ENCODE data around the gene PARD3B. TPM values are rescaled to one million over a fixed set of nuclear protein-coding genes. Genes with fewer than 3 reads are reported as not detected.

Gene PARD3B
- total and polyA plus RNA-seq, 2 donors (not counting 1 experiment from before 2014, with no cell fraction given), result 7.4 to 20.6 TPM

GRCh38 chr2:205139822-205140463, 594.7 kb downstream of the PARD3B start:
- H2AFZ ChIP-seq (ENCODE audit: low read length), result no peak overlapping the region
- no peaks in the 10 kb centered on the region for H3K4me1 ChIP-seq (ENCODE audit: control insufficient read depth, extremely low read depth, insufficient read depth, low read length)
- H3K79me2 ChIP-seq (ENCODE audit: control insufficient read depth, insufficient read depth, low read length), result no peaks in the 10 kb centered on the region
- no peaks in the 10 kb centered on the region for H3K27me3 ChIP-seq (ENCODE audit: control insufficient read depth, insufficient read depth, low read length)
- no peak overlapping the region for H3K4me3 ChIP-seq (replicated peaks in 1 of 4; ENCODE audit: control extremely low read depth in 1 of 4, insufficient read depth in 1 of 4, low read depth in 3 of 4, low read length in 4 of 4)
- H4K20me1 ChIP-seq (ENCODE audit: control insufficient read depth, extremely low read depth, insufficient read depth, low read length), result no peaks in the 10 kb centered on the region
- no peak overlapping the region for H3K4me2 ChIP-seq (ENCODE audit: extremely low read depth, insufficient read depth, low read length)
- no peak for TF ChIP-seq CTCF (conservative IDR thresholded peaks at IDR 0.05 in 1 of 2, IDR thresholded peaks at IDR 0.05 in 1 of 2; ENCODE audit: low read depth in 1 of 2, low read length in 2 of 2)
- TF ChIP-seq EZH2 (IDR thresholded peaks at IDR 0.05; ENCODE audit: low read length, missing control alignments), result no peak
- H3K9me3 ChIP-seq (ENCODE audit: control insufficient read depth, insufficient read depth, low read depth, low read length), result no peaks in the 10 kb centered on the region
- no peak overlapping the region for H3K27ac ChIP-seq (ENCODE audit: insufficient read depth, low read length)
- H3K36me3 ChIP-seq (ENCODE audit: control insufficient read depth, insufficient read depth, low read length), result no peaks in the 10 kb centered on the region
- DNase-seq (ENCODE audit: low read depth in 2 of 2), result no peak
- no peak overlapping the region for H3K9ac ChIP-seq (ENCODE audit: insufficient read depth, low read length)

- Histone ChIP-seq H3K27ac (ENCODE audit: insufficient read depth, low read length) (no peak overlapping the region), H3K4me1 (ENCODE audit: control insufficient read depth, extremely low read depth, insufficient read depth, low read length) (no peaks in the 10 kb centered on the region), H3K27me3 (ENCODE audit: control insufficient read depth, insufficient read depth, low read length) (no peaks in the 10 kb centered on the region), H3K9me3 (ENCODE audit: control insufficient read depth, insufficient read depth, low read depth, low read length) (no peaks in the 10 kb centered on the region), H3K4me3 (replicated peaks in 1 of 4; ENCODE audit: control extremely low read depth in 1 of 4, insufficient read depth in 1 of 4, low read depth in 3 of 4, low read length in 4 of 4) (no peak overlapping the region), H2AFZ (ENCODE audit: low read length) (no peak overlapping the region), H4K20me1 (ENCODE audit: control insufficient read depth, extremely low read depth, insufficient read depth, low read length) (no peaks in the 10 kb centered on the region), H3K9ac (ENCODE audit: insufficient read depth, low read length) (no peak overlapping the region), H3K36me3 (ENCODE audit: control insufficient read depth, insufficient read depth, low read length) (no peaks in the 10 kb centered on the region), H3K79me2 (ENCODE audit: control insufficient read depth, insufficient read depth, low read length) (no peaks in the 10 kb centered on the region), H3K4me2 (ENCODE audit: extremely low read depth, insufficient read depth, low read length) (no peak overlapping the region)
- no peak for DNase-seq (ENCODE audit: low read depth in 2 of 2)
- TF ChIP-seq EZH2 (IDR thresholded peaks at IDR 0.05; ENCODE audit: low read length, missing control alignments) (no peak), CTCF (conservative IDR thresholded peaks at IDR 0.05 in 1 of 2, IDR thresholded peaks at IDR 0.05 in 1 of 2; ENCODE audit: low read depth in 1 of 2, low read length in 2 of 2) (no peak)
These were observed 596.1 kb downstream of the PARD3B start for GRCh38 chr2:205141381-205141780.

GRCh38 chr2:205145888-205146287, 600.6 kb downstream of the PARD3B start:
- H4K20me1 ChIP-seq (ENCODE audit: control insufficient read depth, extremely low read depth, insufficient read depth, low read length), result no peaks in the 10 kb centered on the region
- no peaks in the 10 kb centered on the region for H3K9me3 ChIP-seq (ENCODE audit: control insufficient read depth, insufficient read depth, low read depth, low read length)
- TF ChIP-seq EZH2 (IDR thresholded peaks at IDR 0.05; ENCODE audit: low read length, missing control alignments) (no peak), CTCF (conservative IDR thresholded peaks at IDR 0.05 in 1 of 2, IDR thresholded peaks at IDR 0.05 in 1 of 2; ENCODE audit: low read depth in 1 of 2, low read length in 2 of 2) (no peak)
- no peak overlapping the region for H3K4me2 ChIP-seq (ENCODE audit: extremely low read depth, insufficient read depth, low read length)
- no peaks in the 10 kb centered on the region for H3K27me3 ChIP-seq (ENCODE audit: control insufficient read depth, insufficient read depth, low read length)
- no peaks in the 10 kb centered on the region for H3K79me2 ChIP-seq (ENCODE audit: control insufficient read depth, insufficient read depth, low read length)
- no peak overlapping the region for H3K4me3 ChIP-seq (replicated peaks in 1 of 4; ENCODE audit: control extremely low read depth in 1 of 4, insufficient read depth in 1 of 4, low read depth in 3 of 4, low read length in 4 of 4)
- no peaks in the 10 kb centered on the region for H3K4me1 ChIP-seq (ENCODE audit: control insufficient read depth, extremely low read depth, insufficient read depth, low read length)
- no peak overlapping the region for H2AFZ ChIP-seq (ENCODE audit: low read length)
- H3K27ac ChIP-seq (ENCODE audit: insufficient read depth, low read length), result no peak overlapping the region
- DNase-seq (ENCODE audit: low read depth in 2 of 2), result no peak
- H3K9ac ChIP-seq (ENCODE audit: insufficient read depth, low read length), result no peak overlapping the region
- H3K36me3 ChIP-seq (ENCODE audit: control insufficient read depth, insufficient read depth, low read length), result no peaks in the 10 kb centered on the region

All from fibroblast of lung (primary cell).